Hepatocyte (in vitro differentiated cells): ENCODE results near the gene SIN3B. TPM values are rescaled to one million over a fixed set of nuclear protein-coding genes. Genes with fewer than 3 reads are reported as not detected.

Experiments
- DNase-seq: peaks from one replicate; pipeline ENCODE4 v3.0.0-alpha.2; 2016; ENCODE audit warnings: low spot score
- H2AFZ ChIP-seq: fragments of 200-600 bp; sonication (generic); 2 replicates; pipeline ENCODE4 v1.6.0; 2016; ENCODE audit warnings: antibody characterized with exemption, mild to moderate bottlenecking
- H3K27ac ChIP-seq: fragments of 200-600 bp; sonication (generic); 2 replicates; pipeline ENCODE4 v1.5.1; 2016; ENCODE audit warnings: mild to moderate bottlenecking
- H3K27me3 ChIP-seq: fragments of 200-600 bp; sonication (generic); 2 replicates; pipeline ENCODE4 v1.6.1; 2016
- H3K36me3 ChIP-seq: fragments of 200-600 bp; sonication (generic); replicated peaks from 2 replicates; pipeline ENCODE4 v1.5.1; 2016; ENCODE audit warnings: low read depth; ENCODE audit not compliant: insufficient read depth
- H3K4me1 ChIP-seq: fragments of 200-600 bp; sonication (generic); 2 replicates; pipeline ENCODE4 v1.5.1; 2016; ENCODE audit warnings: mild to moderate bottlenecking, moderate library complexity; ENCODE audit not compliant: insufficient read depth
- H3K4me2 ChIP-seq: fragments of 200-600 bp; sonication (generic); 2 replicates; pipeline ENCODE4 v1.6.0; 2016
- H3K4me3 ChIP-seq: fragments of 200-600 bp; sonication (generic); 2 replicates; pipeline ENCODE4 v1.5.1; 2016; ENCODE audit warnings: mild to moderate bottlenecking
- H3K79me2 ChIP-seq: fragments of 200-600 bp; sonication (generic); 2 replicates; pipeline ENCODE4 v1.6.0; 2017; ENCODE audit warnings: mild to moderate bottlenecking
- H3K9me2 ChIP-seq: fragments of 200-600 bp; sonication (generic); replicated peaks from 2 replicates; pipeline ENCODE4 v1.6.0; 2017; ENCODE audit warnings: mild to moderate bottlenecking; ENCODE audit not compliant: insufficient read depth
- H3K9me3 ChIP-seq: fragments of 200-600 bp; sonication (generic); 2 replicates; pipeline ENCODE4 v1.5.1; 2016; ENCODE audit warnings: low read depth, mild to moderate bottlenecking
- H4K20me1 ChIP-seq: fragments of 200-600 bp; sonication (generic); 2 replicates; pipeline ENCODE4 v1.6.0; 2016; ENCODE audit warnings: mild to moderate bottlenecking; ENCODE audit not compliant: insufficient read depth, poor library complexity, severe bottlenecking
- CTCF ChIP-seq: fragments of 200-600 bp; sonication (generic); IDR thresholded peaks from 2 replicates; pipeline ENCODE4 v1.5.1; 2016; ENCODE audit warnings: antibody characterized with exemption, mild to moderate bottlenecking; ENCODE audit not compliant: poor library complexity
- EZH2 ChIP-seq: fragments of 200-600 bp; sonication (generic); IDR thresholded peaks from 2 replicates; pipeline ENCODE4 v1.6.1; 2016; ENCODE audit warnings: antibody characterized with exemption, mild to moderate bottlenecking, borderline replicate concordance
- EZH2phosphoT487 ChIP-seq: fragments of 200-600 bp; sonication (generic); IDR thresholded peaks from one replicate; pipeline ENCODE4 v1.6.1; 2018; ENCODE audit warnings: antibody characterized with exemption, mild to moderate bottlenecking, low read depth, moderate library complexity; ENCODE audit not compliant: unreplicated experiment, severe bottlenecking
- WGBS: methylation state at CpG from one replicate; pipeline ENCODE4 v1.1.6; 2016; ENCODE audit warnings: low lambda C conversion rate; ENCODE audit errors: missing lambda C conversion rate; 5-methylcytosine and 5-hydroxymethylcytosine counted together
- polyA plus RNA-seq: library from polyadenylated mRNA; unstranded; fragments of >200 nt; fragmentation: Nextera tagmentation; extraction: Ambion mirVana; gene quantifications from 2 replicates; pipeline ENCODE4 v1.2.1, GENCODE V29; 2016
- total RNA-seq: library from RNA; depleted of rRNA; stranded (reverse); fragments of >200 nt; gene quantifications from 2 replicates; pipeline ENCODE4 v1.2.3, GENCODE V29; 2014

Gene SIN3B
- total and polyA plus RNA-seq, 2 experiments from 2014 or later = 17.0 to 21.9 TPM

- no peaks in the 10 kb centered on the region for H3K9me2 ChIP-seq
- no peak overlapping the region for H2AFZ ChIP-seq
- no peak overlapping the region for H3K4me2 ChIP-seq
- no peaks in the 10 kb centered on the region for H3K4me1 ChIP-seq
- H3K79me2 ChIP-seq = no peaks in the 10 kb centered on the region
- 99% methylated on average over 7 of the region's 7 CpGs for WGBS
- no peaks in the 10 kb centered on the region for H4K20me1 ChIP-seq
- H3K36me3 ChIP-seq = no peaks in the 10 kb centered on the region
- no peak for TF ChIP-seq EZH2
- TF ChIP-seq EZH2phosphoT487 = no peak
- H3K27me3 ChIP-seq = no peaks in the 10 kb centered on the region
- no peak for DNase-seq
- H3K27ac ChIP-seq = no peak overlapping the region
- H3K4me3 ChIP-seq = no peak overlapping the region
- no peaks in the 10 kb centered on the region for H3K9me3 ChIP-seq
Observed at GRCh38 chr19:16859626-16860025, 30.4 kb downstream of the SIN3B start.

GRCh38 chr19:16860118-16860517, 30.9 kb downstream of the SIN3B start:
- Histone ChIP-seq H2AFZ (no peak overlapping the region), H3K27me3 (no peaks in the 10 kb centered on the region), H3K9me2 (no peaks in the 10 kb centered on the region), H3K9me3 (no peaks in the 10 kb centered on the region), H3K4me1 (no peaks in the 10 kb centered on the region), H3K4me2 (no peak overlapping the region), H3K27ac (no peak overlapping the region), H4K20me1 (no peaks in the 10 kb centered on the region), H3K79me2 (no peaks in the 10 kb centered on the region), H3K4me3 (no peak overlapping the region), H3K36me3 (no peaks in the 10 kb centered on the region)
- 95% methylated on average over 20 of the region's 20 CpGs for WGBS
- no peak for DNase-seq
- no peak for TF ChIP-seq EZH2phosphoT487

- H3K4me2 ChIP-seq = no peak overlapping the region
- H3K9me3 ChIP-seq = no peaks in the 10 kb centered on the region
- no peaks in the 10 kb centered on the region for H3K79me2 ChIP-seq
- DNase-seq = no peak
- TF ChIP-seq EZH2 (no peak), CTCF (no peak), EZH2phosphoT487 (no peak)
- H3K4me1 ChIP-seq = no peaks in the 10 kb centered on the region
- H3K27ac ChIP-seq = no peak overlapping the region
- H4K20me1 ChIP-seq = no peaks in the 10 kb centered on the region
- WGBS = 98% methylated on average over 3 of the region's 3 CpGs
- H3K36me3 ChIP-seq = no peaks in the 10 kb centered on the region
- no peaks in the 10 kb centered on the region for H3K9me2 ChIP-seq
- H2AFZ ChIP-seq = no peak overlapping the region
- no peak overlapping the region for H3K4me3 ChIP-seq
- H3K27me3 ChIP-seq = no peaks in the 10 kb centered on the region
Observed at GRCh38 chr19:16861011-16861410, 31.8 kb downstream of the SIN3B start.

DNA sequence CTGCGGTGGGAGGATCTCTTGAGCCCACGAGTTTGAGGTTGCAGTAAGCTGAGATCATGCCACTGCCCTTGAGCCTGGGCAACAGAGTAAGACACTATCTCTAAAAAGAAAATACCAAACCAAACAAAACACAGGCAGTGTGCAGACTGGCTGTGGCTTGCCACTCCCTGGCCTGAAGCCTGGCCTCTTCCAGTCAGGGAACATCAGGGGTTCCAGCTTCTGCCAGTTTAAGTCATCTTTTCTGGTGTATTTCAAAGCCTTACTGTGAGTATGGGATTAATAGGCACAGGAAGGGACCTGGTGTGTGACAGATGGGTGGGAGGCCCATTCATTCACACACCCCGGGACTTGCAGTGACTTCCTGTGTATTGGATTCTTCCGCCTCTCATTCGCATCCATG, 32.6 kb downstream of the SIN3B start:
- Histone ChIP-seq H3K27ac (no peak overlapping the region), H3K27me3 (no peaks in the 10 kb centered on the region), H3K4me2 (no peak overlapping the region), H3K9me2 (no peaks in the 10 kb centered on the region), H3K9me3 (no peaks in the 10 kb centered on the region), H4K20me1 (no peaks in the 10 kb centered on the region), H3K79me2 (no peaks in the 10 kb centered on the region), H3K36me3 (no peaks in the 10 kb centered on the region), H3K4me1 (no peaks in the 10 kb centered on the region), H2AFZ (no peak overlapping the region), H3K4me3 (no peak overlapping the region)
- 95% methylated on average over 5 of the region's 5 CpGs for WGBS
- DNase-seq = no peak
- TF ChIP-seq EZH2 (no peak), CTCF (no peak), EZH2phosphoT487 (no peak)
